Prostate gland (tissue), 2 donors: Measurements from ENCODE around the gene TMEM232. TPM values are rescaled to one million over a fixed set of nuclear protein-coding genes. Genes with fewer than 3 reads are reported as not detected.

Experiments
- DNase-seq: peaks from one replicate; pipeline ENCODE4 v3.0.0-alpha.2; 2019; ENCODE audit warnings: low spot score
- H3K27ac ChIP-seq, 2 donors: fragments of 200-600 bp; sonication (generic); 2 replicates each; pipeline ENCODE4 v1.5.1; 2017 to 2019
- H3K27me3 ChIP-seq: fragments of 200-600 bp; sonication (generic); replicated peaks from 2 replicates; pipeline ENCODE4 v1.5.1; 2019; ENCODE audit not compliant: insufficient read depth
- H3K36me3 ChIP-seq, 2 donors: fragments of 200-600 bp; sonication (generic); 1 replicate in 1 of 2; 2 replicates in 1 of 2; pipeline versions ENCODE4 v1.5.1 to v1.8.1; 2017 to 2019
- H3K4me1 ChIP-seq: fragments of 200-600 bp; sonication (generic); replicated peaks from 2 replicates; pipeline ENCODE4 v1.5.1; 2019
- H3K4me3 ChIP-seq, 2 donors: fragments of 200-600 bp; sonication (generic); 2 replicates each; pipeline ENCODE4 v1.5.1; 2017 to 2019
- H3K9me3 ChIP-seq: fragments of 200-600 bp; sonication (generic); 2 replicates; pipeline ENCODE4 v1.5.1; 2017
- CTCF ChIP-seq, 4 experiments: fragments of 200-600 bp in 2 of 4; fragments of 450-650 bp in 2 of 4; sonication (generic) in 2 of 4; IDR thresholded peaks; 1 replicate in 3 of 4; 2 replicates in 1 of 4; pipeline ENCODE4 v1.5.1; 2016 to 2019; ENCODE audit warnings: antibody characterized with exemption in 4 of 4, mild to moderate bottlenecking in 2 of 4, moderate library complexity in 2 of 4
- POLR2A ChIP-seq: fragments of 450-650 bp; IDR thresholded peaks from one replicate; pipeline ENCODE4 v1.6.1; 2016; ENCODE audit warnings: antibody characterized with exemption, mild to moderate bottlenecking
- POLR2AphosphoS5 ChIP-seq: sonication (generic); formaldehyde crosslinking; IDR thresholded peaks from one replicate; pipeline ENCODE4 v1.6.1; 2017; ENCODE audit warnings: antibody characterized with exemption
- WGBS: methylation state at CpG from one replicate; pipeline ENCODE4 v1.1.5; 2018; 5-methylcytosine and 5-hydroxymethylcytosine counted together
- intact Hi-C: fragments of 100-400 bp; cut with DNase I; formaldehyde crosslinking; loops from one replicate; pipeline ENCODE4 v1.14.2; 2022
- total RNA-seq, 2 donors: library from RNA; depleted of rRNA; stranded (reverse); fragments of >200 nt; gene quantifications; one replicate each; pipeline ENCODE4 v1.1.0, GENCODE V29; 2016

Gene TMEM232
- total RNA-seq, 2 donors from 2014 or later = 5.1 to 11.3 TPM

- Histone ChIP-seq H3K36me3 (no peaks in the 10 kb centered on the region), H3K27ac (no peak overlapping the region), H3K4me3 (no peak overlapping the region), H3K9me3 (no peaks in the 10 kb centered on the region), H3K27me3 (no peaks in the 10 kb centered on the region), H3K4me1 (no peaks in the 10 kb centered on the region)
- no peak for DNase-seq
- TF ChIP-seq POLR2AphosphoS5 = no peak
- WGBS = 78% methylated on average over 4 of the region's 4 CpGs
- intact Hi-C loops = no loop called here
Observed at GRCh38 chr5:110496276-110496675, 230.2 kb downstream of the TMEM232 start.

- H3K4me3 ChIP-seq = no peak overlapping the region
- H3K9me3 ChIP-seq = no peaks in the 10 kb centered on the region
- no peak overlapping the region for H3K27ac ChIP-seq
- no peak for DNase-seq
- no peaks in the 10 kb centered on the region for H3K36me3 ChIP-seq
- no peak for TF ChIP-seq POLR2AphosphoS5
- no peak for TF ChIP-seq POLR2A
- TF ChIP-seq CTCF (IDR thresholded peaks at IDR 0.05) = no peak
- H3K27me3 ChIP-seq = no peaks in the 10 kb centered on the region
- intact Hi-C loops = no loop called here
- no peaks in the 10 kb centered on the region for H3K4me1 ChIP-seq
Observed at GRCh38 chr5:110492446-110492845, 234.0 kb downstream of the TMEM232 start.

GRCh38 chr5:110478895-110479294 lies 247.6 kb downstream of the TMEM232 start:
- TF ChIP-seq POLR2AphosphoS5 = no peak
- TF ChIP-seq POLR2A = no peak
- TF ChIP-seq CTCF (IDR thresholded peaks at IDR 0.05) = no peak
- Histone ChIP-seq H3K4me3 (no peak overlapping the region), H3K4me1 (no peaks in the 10 kb centered on the region), H3K36me3 (no peaks in the 10 kb centered on the region), H3K9me3 (no peaks in the 10 kb centered on the region), H3K27me3 (no peaks in the 10 kb centered on the region), H3K27ac (no peak overlapping the region)
- intact Hi-C loops = no loop called here
- no peak for DNase-seq
- WGBS = 68% methylated on average over 2 of the region's 2 CpGs

GRCh38 chr5:110477911-110478310 lies 248.6 kb downstream of the TMEM232 start:
- 95% methylated on average over 3 of the region's 3 CpGs for WGBS
- H3K27me3 ChIP-seq = no peaks in the 10 kb centered on the region
- H3K4me3 ChIP-seq = no peak overlapping the region
- intact Hi-C loops = no loop called here
- H3K9me3 ChIP-seq = no peaks in the 10 kb centered on the region
- DNase-seq = no peak
- H3K36me3 ChIP-seq = no peaks in the 10 kb centered on the region
- H3K27ac ChIP-seq = no peak overlapping the region
- no peak for TF ChIP-seq POLR2AphosphoS5
- no peak for TF ChIP-seq CTCF (IDR thresholded peaks at IDR 0.05)
- no peak for TF ChIP-seq POLR2A
- H3K4me1 ChIP-seq = no peaks in the 10 kb centered on the region

- Histone ChIP-seq H3K4me3 (no peak overlapping the region), H3K9me3 (no peaks in the 10 kb centered on the region), H3K27ac (no peak overlapping the region), H3K36me3 (no peaks in the 10 kb centered on the region), H3K27me3 (no peaks in the 10 kb centered on the region), H3K4me1 (no peaks in the 10 kb centered on the region)
- TF ChIP-seq POLR2A (no peak), POLR2AphosphoS5 (no peak), CTCF (IDR thresholded peaks at IDR 0.05) (no peak)
- intact Hi-C loops = no loop called here
- no peak for DNase-seq
Observed at GRCh38 chr5:110476164-110476563, 250.3 kb downstream of the TMEM232 start.
